GM21423 (cell line): ENCODE results near the gene IGSF9.

ENCODE experiments used
- ATAC-seq: cut with Tn5 transposase; IDR thresholded peaks from one replicate; pipeline ENCODE4 v1.9.1; 2021; ENCODE audit warnings: mild to moderate bottlenecking, moderate library complexity; ENCODE audit not compliant: unreplicated experiment

The IGSF9 gene

DNA sequence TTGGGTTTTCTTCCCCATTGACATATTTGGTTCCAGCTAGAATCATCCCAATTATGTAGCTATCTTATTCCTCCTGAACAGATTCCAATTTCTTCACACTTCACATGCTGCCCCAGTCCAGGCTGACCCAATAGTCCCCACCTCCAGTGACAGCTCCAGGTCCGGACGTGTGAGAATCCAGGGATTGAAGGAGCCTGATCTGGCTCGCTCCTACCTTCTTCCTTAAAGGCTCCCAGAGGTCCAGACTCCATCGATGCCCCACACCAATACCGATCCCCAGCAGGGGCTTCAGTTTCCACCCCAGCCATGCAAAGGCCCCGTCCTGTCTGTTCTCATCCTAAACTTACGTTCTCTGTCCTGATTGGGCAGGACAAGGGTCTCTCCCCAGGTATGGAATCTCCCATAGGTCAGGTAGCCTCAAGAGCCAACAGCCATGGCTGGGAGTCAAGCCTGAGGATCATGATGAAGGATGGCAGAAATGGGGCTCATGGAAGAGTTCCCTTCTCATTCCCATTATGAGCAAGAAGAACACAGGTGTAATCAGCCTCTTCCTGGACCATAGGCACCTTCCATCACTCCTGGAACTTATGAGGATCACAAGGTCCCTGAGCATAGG, 29.0 kb upstream of the IGSF9 start:
- no peak for ATAC-seq

DNA sequence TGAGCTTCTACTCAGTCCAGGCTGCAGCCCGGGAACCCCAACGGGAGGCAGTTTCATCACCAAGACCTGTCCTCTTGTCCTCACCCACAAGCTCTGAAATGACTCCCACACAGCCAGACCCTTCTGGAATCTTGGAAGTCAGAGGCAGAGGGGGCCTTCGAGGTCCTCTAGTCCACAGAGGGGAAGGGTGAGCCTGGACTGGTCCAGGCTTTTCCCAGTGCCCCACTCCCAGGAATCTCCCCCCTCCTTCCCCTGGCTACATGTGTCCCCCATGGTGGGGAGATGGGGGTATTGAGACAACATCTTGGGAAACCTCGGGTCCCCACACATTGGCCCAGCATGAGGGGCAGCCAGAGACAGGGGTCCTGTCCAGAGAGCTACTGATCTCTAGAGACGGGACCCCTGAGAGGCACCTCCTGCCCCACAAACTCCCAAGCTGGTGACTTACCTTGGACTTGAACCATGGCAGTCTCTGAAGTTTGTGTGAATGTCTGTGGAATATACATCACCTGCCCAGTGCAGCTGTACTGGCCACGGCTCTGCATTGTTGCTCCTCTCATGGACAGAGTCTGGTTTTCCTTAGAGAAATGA, 28.0 kb upstream of the IGSF9 start:
- no peak for ATAC-seq

DNA sequence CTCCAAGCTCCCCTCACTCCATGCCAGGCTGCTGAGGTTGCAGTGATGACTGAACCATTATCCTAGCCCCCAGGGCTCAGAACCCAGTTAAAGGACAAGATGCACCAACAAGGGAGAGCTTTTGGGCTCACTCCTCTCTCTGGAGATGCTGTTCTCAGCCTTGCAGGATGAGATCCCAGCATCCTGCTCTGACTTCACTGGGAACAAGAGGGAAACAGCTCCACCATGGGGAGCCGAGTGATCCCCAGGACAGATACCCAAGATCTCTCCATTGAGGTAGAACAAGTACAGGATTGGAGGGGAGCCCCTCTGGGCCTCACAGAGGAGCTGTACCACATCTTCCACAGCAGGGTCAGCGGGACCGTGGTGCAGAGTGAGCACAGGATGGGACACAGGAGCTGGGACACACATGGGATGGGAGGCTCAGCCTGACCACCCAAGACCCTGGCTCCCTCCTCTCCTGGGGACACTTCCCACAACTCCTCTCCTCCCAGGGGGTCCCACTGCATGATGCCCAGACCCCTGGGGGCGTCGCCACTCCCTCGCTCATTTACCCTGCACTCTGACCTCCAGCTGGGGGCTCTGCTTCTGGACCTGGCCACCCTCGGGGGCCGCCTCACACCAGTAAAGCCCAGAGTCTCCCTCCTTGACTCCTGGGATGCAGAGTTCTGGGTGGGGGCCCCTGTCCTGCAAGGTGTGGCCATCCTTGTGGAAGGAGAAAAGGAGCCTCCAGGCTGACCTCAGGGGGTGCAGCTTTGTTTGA, 27.2 kb upstream of the IGSF9 start:
- ATAC-seq: no peak

DNA sequence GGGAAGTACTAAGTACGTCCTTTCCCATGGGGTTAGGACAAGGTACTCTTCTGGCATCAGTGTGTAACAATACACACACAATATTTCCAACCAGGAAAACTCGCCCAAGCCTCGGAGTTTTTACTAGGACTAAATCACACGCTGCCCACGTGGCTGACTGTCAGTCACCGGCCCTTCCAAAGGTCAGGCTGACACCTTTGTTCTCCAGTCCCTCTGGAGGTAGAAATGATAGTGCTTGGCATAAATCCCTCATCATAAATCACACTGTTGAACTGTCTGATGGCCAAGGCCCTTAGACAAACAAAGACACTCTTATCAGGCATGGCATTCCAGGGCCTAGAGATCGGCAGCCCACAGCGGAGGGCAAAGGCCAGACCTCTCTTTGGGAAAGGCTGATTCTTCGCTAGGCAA, 25.5 kb upstream of the IGSF9 start:
- ATAC-seq: no peak

DNA sequence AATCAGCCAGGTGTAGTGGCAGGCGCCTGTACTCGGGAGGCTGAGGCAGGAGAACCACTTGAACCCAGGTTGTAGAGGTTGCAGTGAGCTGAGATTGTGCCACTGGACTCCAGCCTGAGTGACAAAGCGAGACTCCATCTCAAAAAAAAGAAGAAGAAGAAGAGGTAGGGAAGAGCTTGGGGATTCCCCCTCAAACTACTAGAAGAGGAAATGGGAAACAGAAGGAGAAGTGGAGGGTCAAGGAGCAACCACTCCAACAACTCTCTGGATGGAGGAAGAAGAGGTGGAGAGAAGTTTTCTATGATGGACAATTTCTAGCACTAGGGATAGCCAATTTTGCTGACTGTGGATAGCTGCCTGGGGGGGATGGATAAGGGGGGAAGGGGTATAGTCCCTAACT, 23.5 kb upstream of the IGSF9 start:
- no peak for ATAC-seq

DNA sequence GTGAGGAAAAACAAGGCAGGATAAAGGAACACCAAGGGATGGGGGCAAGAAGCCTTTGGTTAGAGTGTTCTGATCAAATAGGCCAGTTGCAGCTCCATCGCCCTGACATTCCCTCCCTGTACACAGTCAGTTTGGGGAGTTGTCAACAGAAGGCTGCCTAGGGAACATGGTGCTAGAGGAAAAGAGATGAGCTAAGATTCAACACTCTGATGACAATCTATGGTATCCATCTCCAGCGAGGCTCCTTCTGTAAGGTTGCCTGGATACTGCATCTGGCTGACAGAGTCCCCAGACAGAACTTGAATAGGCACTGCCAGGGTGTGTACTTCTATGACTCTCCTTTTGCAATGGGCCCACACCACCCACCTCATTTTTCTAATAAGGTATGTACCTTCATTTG, 19.9 kb upstream of the IGSF9 start:
- no peak for ATAC-seq

DNA sequence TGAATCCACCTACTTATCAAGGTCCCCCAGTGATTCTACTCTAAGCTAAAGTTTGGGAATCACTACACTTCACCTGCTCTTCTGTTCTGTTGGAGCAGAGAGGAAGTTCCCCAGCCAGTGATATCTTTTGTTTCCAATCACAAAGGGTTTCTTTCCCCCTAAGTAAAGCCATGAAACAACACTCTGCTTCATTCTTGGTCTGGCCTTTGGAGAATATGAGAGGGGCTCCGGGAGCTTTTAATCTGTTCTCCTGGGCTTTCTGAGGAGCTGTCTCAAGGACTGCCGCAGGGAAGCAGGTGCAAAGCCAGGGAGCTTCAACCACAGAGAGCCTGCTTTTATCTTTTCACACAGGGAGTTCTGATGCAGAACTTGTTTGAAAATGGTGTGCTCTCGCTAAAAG, 18.7 kb upstream of the IGSF9 start:
- ATAC-seq: no peak

DNA sequence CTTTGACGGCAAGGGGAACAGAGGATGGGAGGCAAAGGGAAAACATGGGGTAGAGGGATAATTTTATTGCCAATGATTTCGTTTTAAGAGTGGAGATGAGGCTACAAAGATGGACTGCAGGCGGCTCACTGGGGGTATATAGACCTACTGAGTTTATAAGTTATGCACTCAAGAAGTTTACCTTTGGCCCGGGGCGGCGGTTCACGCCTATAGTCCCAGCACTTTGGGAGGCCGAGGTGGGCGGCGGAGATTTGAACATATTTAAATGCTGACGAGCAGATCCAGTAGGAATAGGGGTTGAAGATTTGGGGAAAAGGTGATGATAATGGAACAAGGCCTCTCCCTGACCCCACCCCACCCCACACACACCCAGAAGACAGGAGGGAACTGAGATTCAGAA, 16.8 kb upstream of the IGSF9 start:
- ATAC-seq: no peak

DNA sequence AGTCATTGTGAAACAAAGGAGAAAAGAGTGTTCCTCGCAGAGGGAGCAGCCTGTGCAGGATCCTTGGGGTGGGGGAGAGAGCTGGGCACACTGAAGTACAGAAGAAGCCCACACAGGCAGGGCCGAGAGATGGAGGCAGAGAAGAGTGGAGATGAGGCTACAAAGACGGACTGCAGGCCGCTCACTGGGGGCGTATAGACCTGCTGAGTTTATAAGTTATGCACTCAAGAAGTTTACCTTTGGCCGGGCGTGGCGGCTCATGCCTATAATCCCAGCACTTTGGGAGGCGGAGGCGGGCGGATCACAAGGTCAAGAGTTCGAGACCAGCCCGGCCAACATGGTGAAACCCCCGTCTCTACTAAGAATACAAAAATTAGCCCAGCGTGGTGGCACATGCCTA, 16.2 kb upstream of the IGSF9 start:
- ATAC-seq: no peak

DNA sequence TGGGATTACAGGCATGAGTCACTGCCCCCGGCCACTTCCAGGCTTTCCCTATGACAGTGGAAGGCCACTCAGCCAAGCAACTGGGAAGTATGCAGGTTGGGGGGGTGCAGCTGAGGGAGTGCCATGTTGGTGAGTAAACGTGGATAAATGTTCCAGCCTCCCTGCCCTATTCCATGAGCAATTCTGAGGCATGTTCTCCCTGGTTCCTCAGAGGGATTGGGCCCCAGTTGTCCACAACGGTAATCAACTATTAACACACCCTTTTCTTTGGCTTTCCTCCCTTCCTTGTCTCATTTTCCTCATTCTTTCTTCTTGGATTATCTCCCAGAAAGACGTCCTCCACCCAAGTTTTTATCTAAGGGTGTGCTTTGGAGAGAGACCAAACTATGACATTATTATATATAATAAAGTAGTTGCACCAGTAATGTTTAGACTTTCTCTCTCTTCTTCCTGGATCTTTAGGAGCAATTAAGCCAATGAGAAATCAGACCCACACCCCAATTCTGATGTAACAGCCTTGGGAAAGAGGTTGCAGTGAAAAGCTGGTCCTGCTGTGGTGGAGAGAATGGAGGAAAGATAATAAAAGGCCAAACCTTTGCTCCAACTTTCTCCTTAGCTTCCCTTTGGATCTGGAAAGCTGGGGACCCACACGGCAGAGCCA, 15.4 kb upstream of the IGSF9 start:
- ATAC-seq: no peak

DNA sequence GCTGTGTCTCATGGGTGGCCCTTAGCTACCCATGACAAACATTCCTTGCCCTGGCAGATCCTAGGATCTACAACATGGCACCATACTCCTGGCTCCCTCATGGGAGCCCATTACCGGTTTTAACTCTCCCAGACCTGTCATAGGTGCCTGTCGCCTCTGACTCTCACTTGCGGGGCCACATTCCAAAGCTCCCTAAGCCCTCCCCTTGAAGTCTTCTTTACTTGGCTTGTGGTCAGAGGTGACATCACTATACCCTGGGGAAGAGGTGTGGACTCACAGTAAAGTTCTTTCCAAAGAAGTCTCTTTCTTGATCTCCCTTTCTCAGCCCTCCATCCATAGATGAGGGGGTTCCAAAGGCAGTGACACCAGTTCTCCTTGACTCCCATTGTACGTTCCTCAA, 14.0 kb upstream of the IGSF9 start:
- no peak for ATAC-seq

DNA sequence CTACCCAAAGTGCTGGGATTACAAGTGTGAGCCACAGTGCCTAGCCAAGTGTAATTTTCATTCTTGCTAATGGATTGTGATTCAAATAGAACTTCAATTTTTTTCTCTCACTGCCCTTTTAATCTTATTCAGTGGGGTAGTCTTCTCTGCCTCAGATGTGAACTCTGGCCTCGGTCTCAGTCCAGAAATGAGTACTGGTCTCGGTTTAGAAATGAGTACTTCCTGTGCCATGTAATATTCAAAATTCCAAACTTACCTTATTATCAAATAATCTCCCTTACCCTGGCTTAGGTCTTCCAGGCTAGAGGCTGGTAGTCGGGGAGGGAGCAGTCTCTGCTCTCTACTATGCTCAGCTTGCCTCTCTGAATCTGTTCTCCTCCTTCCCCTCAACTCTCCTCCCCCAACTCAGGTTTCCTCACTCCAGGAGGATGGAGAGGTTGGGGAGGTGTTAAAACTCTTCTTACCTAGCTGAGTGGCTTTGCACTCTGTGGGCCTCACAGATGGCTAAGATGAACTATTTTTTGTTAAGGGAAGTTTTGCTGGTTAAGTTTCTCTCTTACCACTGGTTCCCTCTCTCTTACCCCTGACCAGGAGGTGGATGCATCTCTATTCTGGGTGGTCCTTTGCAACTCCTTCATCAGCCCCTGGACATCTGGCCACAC, 13.4 kb upstream of the IGSF9 start:
- no peak for ATAC-seq

DNA sequence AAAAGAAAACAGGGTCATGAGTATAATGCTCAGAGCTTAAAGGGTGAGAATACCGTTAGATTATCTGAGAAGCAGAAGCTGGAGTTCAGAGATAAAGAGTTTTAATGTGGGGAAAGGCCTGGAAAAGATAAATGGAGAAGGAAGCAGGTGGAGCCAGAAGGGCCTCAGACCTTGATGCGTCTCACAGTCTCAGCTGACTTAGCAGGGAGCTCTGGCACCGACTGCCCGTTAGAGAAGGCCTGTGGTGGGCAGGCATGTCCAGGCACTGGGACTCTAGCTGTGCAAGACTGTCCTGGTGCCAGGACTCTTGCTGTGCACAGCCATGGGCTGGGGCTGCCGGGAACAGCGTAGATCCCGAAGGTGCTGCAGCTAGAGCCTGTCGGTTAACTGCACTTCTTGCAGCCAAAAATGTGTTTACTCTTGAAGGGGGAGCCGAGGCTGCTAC, 12.4 kb upstream of the IGSF9 start:
- no peak for ATAC-seq

DNA sequence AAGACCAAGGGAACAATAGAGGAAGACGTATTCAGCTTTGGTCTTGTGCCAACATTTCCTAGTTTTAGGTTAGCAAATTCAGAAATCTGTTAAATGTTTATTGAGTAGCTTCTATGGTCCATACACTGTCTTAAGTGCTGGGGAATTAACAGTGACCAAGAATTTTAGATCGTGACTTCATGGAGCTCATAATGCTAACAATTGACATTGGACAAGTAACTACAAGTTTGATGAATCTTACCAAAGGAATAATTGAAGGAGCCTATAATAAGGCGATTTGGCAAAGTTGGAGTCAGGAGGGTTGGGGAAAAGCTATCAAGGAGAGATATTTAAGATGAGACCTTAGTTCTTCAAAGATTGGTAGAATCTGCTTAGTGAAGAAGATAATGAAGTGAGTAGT, 10.0 kb upstream of the IGSF9 start:
- ATAC-seq: no peak

DNA sequence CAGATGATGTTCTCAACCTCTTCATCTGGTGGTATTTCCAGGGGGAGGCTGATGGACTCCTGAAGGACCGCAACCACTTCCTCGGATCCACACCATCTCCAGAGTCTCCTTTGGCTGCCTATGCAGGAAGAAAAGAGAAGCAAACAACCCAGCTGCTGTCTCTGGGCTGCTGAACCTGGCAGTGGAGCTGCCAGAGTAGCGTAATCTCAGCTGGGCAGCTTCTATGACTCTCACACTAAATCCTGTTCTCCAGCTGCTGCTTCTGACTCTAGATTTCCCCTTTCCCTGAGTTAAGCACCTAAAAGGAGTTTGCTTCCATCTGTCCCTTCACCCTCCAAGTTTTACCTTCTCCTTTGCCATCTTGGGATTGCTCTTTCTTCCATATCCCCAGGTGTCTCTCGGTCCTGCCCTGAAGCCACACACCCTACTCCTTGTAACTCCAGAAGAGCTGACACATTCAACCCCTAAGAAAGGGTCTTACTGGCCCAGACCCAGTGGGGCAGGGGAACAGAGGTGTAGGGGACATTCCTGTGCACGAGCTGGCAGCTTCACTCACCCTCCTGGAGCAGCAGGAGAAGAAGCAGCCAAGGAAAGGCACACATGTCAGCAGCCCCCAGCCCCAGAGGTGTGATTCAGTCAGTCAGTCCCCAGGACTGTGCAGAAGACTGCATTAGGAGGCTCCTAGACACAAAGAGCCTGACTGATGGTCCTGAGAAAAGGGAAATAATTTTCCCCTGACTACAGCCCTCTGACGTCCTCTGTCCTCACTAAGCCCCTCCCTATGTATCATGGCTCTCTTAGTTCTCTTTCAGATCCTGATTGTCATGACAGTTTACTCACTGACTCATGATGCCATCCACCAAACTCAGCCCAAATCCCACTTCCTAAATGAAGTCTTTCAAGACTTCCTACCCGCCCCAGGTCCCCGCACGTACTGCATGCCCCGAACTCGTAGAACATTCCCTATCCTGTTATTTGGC, 8.4 kb upstream of the IGSF9 start, which contains the start of gene SLAMF9:
Gene SLAMF9 (minus strand): TSS at position 702 of the 980 bp plus-strand sequence. CDS start 100 bp downstream, at position 602.
- no peak for ATAC-seq

DNA sequence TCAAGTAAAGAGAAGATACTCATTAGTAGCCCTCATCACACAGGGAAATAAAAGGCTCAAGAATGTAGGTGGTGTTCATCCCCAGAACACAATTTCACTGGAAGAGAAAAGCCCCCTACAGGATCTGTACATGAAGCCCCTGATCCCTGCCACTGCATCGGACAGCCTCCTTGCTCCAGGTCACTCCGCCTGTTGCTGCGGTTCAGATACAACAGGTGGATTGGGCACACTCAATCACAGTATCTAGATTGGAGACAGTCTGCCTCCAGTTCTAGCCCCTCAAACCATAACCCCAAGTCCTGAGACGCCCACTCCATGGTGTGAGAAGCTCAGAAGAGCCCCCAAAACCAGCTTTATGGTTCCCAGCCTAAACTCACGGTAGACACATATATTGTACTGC, 7.5 kb upstream of the IGSF9 start:
- no peak for ATAC-seq

DNA sequence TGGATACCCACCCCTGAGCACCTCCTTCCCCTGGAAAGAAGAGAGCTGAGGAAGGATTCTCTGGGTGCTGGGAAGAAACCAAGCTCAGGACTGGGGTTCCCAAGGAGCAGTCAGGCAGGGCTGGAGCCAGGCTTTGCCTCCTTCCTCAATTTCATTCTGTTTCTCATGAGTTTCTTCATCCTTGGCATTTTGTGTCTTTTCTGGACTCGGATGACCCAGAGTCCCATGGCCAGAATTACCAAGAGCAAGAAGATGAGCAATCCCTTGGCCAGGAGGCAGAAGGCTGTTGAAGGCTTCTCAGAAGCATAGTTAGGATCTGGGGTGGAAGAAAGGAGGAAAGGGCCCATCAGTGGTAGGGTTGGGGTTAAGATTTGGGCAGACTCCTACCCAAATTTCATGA, 6.1 kb upstream of the IGSF9 start:
- no peak for ATAC-seq

DNA sequence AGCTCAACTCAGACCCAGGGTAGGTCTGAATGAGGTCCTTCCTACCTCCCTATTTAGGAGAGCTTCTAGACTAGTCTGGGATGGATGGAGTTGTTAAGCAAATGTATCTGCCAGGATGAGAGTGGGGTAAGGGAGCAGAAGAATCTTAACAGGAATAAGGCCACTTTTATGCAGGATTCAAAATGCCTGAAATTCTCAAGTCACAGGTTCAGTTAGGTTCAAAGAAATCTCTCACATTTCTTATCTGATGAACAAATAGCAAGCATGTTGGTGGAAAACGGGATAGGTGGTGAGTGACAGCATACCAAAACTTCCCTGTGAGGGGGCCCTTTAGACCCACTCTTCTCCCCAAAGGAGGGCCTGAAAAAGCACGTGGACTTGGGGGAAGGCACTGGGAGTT, 5.6 kb upstream of the IGSF9 start:
- no peak for ATAC-seq

DNA sequence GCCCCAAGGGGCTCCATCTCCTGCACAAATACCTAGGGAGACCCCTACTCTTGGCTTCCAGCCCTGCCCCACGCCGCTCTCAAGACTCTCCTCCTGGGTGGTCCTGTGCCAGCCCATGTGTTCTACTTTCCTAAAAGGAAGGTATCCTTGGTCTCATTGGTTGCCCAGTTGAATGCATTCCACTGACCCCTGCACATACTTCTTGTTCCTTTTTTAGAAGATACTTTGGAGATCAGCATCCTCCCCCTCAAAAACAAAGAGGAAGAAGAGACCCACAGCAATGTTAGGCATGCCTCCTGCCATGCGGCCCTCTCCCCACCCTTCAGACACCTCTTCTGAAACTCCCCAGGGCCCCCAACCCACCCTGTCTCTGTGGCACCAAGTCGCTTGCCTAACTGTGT, 4.6 kb upstream of the IGSF9 start:
- no peak for ATAC-seq

DNA sequence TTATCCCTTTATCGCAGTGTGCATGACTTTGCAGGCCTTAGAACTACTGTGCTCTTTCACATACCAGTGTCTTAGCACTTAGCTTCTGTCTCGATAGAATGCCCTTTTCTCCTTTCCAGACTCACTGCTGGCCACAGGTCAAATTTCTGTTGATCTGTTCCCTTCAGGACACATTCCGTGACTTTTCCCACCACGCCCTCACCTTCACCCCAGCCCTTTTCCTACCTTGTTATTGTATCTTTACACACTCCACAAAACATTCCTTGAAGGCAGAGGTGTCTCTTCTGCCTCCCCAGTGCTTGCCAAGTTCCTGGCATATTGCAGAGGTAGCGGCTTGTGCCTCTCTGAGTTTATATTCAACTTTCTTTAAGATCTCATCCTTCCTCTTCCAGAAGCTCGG, 3.7 kb upstream of the IGSF9 start:
- ATAC-seq: no peak
